ENCODE data around the gene BCKDHB.

DNA sequence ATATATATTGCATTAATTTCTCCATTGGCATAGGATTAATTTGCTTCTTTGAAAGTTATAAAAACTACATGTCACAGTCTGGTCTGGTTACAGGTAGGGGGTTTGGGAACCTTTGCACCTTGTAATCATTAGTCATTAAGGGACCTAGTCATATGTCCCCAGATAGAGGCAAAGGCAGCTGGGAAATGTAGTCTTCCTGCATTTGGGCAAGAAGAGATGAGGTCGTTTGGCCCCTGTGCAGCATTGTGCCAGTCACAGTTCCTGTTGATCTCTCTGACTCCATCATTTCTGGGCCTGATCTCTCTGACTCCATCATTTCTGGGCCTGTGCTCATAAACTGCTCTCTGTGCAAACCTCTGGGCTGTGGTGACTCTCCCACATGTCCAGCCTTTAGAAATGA is 73.2 kb downstream of the BCKDHB start:
- TF ChIP-seq, protein P1, sequence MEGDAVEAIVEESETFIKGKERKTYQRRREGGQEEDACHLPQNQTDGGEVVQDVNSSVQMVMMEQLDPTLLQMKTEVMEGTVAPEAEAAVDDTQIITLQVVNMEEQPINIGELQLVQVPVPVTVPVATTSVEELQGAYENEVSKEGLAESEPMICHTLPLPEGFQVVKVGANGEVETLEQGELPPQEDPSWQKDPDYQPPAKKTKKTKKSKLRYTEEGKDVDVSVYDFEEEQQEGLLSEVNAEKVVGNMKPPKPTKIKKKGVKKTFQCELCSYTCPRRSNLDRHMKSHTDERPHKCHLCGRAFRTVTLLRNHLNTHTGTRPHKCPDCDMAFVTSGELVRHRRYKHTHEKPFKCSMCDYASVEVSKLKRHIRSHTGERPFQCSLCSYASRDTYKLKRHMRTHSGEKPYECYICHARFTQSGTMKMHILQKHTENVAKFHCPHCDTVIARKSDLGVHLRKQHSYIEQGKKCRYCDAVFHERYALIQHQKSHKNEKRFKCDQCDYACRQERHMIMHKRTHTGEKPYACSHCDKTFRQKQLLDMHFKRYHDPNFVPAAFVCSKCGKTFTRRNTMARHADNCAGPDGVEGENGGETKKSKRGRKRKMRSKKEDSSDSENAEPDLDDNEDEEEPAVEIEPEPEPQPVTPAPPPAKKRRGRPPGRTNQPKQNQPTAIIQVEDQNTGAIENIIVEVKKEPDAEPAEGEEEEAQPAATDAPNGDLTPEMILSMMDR (IDR thresholded peaks at IDR 0.05): no peak
- TF ChIP-seq POLR2A (IDR thresholded peaks at IDR 0.05): no peak

Data from lower leg skin (tissue), 3 donors.